Activated CD4-positive, alpha-beta memory T cell treated with anti-CD3 and anti-CD28 coated beads for 36 hours (primary cell): Measurements from ENCODE around the gene SIGLEC11. TPM values are rescaled to one million over a fixed set of nuclear protein-coding genes. Genes with fewer than 3 reads are reported as not detected.

Source experiments
- CTCF ChIA-PET: fragments of 350-600 bp; sonication (Branson Sonifier 250); formaldehyde crosslinking; loops from one replicate; lab custom pipeline; 2021; ENCODE audit warnings: antibody characterized with exemption, inconsistent platforms; lab: Charles Lee
- POLR2A ChIA-PET: fragments of 350-600 bp; sonication (Branson Sonifier 250); formaldehyde crosslinking; loops from one replicate; lab custom pipeline; 2021; ENCODE audit warnings: antibody characterized with exemption; lab: Charles Lee
- DNase-seq: peaks from one replicate; pipeline ENCODE4 v3.0.0-alpha.2; 2020
- H3K27ac Mint-ChIP-seq: one replicate; pipeline ENCODE4 v1.8.0; 2021; ENCODE audit warnings: mixed read lengths
- H3K27me3 Mint-ChIP-seq: one replicate; pipeline ENCODE4 v1.8.0; 2021; ENCODE audit warnings: mixed read lengths
- H3K36me3 Mint-ChIP-seq: one replicate; pipeline ENCODE4 v1.8.0; 2021; ENCODE audit warnings: mixed read lengths
- H3K4me1 Mint-ChIP-seq: one replicate; pipeline ENCODE4 v1.8.0; 2021; ENCODE audit warnings: low read depth, mixed read lengths
- H3K4me3 Mint-ChIP-seq: one replicate; pipeline ENCODE4 v1.8.0; 2021; ENCODE audit warnings: mild to moderate bottlenecking, mixed read lengths
- H3K9me3 Mint-ChIP-seq: one replicate; pipeline ENCODE4 v1.8.0; 2021; ENCODE audit warnings: mixed read lengths
- intact Hi-C: fragments of 100-400 bp; cut with micrococcal nuclease; formaldehyde crosslinking; loops from one replicate; pipeline ENCODE4 v1.15.1; 2023
- total RNA-seq, 2 experiments: library from RNA; stranded (reverse); gene quantifications; one replicate each; pipeline ENCODE4 v1.2.3, GENCODE V29; 2021

Gene SIGLEC11
- total RNA-seq, 2 experiments from 2014 or later: not detected

- no peaks in the 10 kb centered on the region for H3K27me3 Mint-ChIP-seq
- POLR2A ChIA-PET: no interaction called here
- no peak overlapping the region for H3K27ac Mint-ChIP-seq
- CTCF ChIA-PET: no interaction called here
- no peak overlapping the region for H3K4me3 Mint-ChIP-seq
- H3K36me3 Mint-ChIP-seq: peaks cover 39% of the 10 kb centered on the region
- peaks cover 13% of the 10 kb centered on the region for H3K4me1 Mint-ChIP-seq
- DNase-seq: no peak
- H3K9me3 Mint-ChIP-seq: no peaks in the 10 kb centered on the region
- intact Hi-C loops: no loop called here
These were observed 38.5 kb upstream of the SIGLEC11 start for GRCh38 chr19:49999371-50000010.

DNA sequence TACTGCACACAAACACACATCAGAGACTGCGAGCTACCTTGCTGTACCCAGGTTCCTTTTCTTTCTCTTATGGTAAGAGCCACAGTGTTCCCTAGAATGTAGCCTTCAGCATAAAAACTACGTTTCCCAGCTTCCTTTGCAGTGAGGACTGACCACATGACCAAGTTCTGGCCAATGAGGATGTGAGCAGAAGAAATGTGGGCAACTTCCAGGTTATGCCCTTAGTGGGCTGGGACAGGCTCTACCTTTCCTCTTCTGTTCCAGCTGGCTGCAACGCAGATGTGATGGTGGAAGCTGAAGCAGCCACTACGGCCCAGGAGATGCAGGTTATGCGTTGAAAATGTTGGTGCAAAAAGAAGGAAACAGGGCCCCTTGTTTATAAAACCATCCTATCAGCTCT lies 36.7 kb upstream of the SIGLEC11 start:
- no peaks in the 10 kb centered on the region for H3K4me1 Mint-ChIP-seq
- CTCF ChIA-PET: interaction anchor here (1.3 kb wide), 1 partner anchor 12 kb away, joined by 3 read pairs; no protein-coding TSS in a partner anchor
- H3K36me3 Mint-ChIP-seq: peaks cover 41% of the 10 kb centered on the region
- intact Hi-C loops: no loop called here
- POLR2A ChIA-PET: no interaction called here
- H3K9me3 Mint-ChIP-seq: no peaks in the 10 kb centered on the region
- no peaks in the 10 kb centered on the region for H3K27me3 Mint-ChIP-seq
- peak; percentile 31 for DNase-seq
- H3K4me3 Mint-ChIP-seq: no peak overlapping the region
- H3K27ac Mint-ChIP-seq: no peak overlapping the region

DNA sequence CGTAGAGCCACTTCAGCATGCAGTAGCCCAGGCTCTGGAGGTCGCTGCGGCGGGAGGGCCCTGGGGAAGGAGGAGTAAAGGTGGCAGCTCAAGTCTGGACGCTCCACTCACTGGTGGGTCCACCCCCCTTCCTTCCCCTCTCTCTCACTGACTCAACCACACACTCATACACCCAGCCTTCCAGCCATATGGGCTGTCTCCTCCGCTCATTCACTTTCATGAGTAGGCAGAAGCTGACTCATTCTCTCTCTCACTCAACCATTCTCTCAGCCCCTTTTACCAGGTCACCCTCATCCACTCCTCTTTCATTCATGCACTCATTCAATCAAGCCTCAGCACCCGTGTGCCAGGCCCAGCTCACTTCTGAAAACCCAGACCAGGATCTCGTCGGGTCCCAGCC lies 27.5 kb upstream of the SIGLEC11 start:
- intact Hi-C loops: loop anchor here (5.0 kb wide), 1 partner anchor 39 kb away; the partner anchor contains the start of genes VRK3 and ZNF473
- peak; percentile 58 for DNase-seq
- ChIA-PET POLR2A (no interaction called here), CTCF (interaction anchor here (1.1 to 14.1 kb wide), 2 partner anchors 50 to 159 kb away, joined by 4 to 114 read pairs; no protein-coding TSS in a partner anchor)
- Mint-ChIP-seq H3K4me1 (peaks cover 15% of the 10 kb centered on the region), H3K27me3 (no peaks in the 10 kb centered on the region), H3K27ac (no peak overlapping the region), H3K9me3 (no peaks in the 10 kb centered on the region), H3K36me3 (peaks cover 36% of the 10 kb centered on the region), H3K4me3 (no peak overlapping the region)

DNA sequence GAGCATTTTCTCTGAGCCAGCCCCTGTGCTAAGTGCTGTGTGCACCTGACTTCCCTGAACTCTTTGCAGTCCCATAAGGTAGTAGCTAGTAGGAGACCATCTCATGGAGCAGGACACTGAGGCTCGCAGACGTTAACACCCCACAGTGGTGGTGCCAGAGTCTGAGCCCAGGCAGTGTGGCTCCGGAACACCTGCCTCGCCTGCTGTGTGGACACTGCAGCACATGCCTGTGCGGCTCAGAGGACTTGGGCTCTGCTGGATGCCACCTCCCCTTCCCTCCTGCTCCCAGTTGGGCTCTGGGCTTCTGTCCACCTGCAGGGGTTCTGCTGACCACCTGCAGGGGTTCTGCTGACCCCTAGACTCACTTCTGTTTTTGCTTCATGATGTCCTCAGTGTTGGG lies 27.0 kb upstream of the SIGLEC11 start:
- Mint-ChIP-seq H3K36me3 (peaks cover 35% of the 10 kb centered on the region), H3K4me3 (no peak overlapping the region), H3K9me3 (no peaks in the 10 kb centered on the region), H3K27me3 (no peaks in the 10 kb centered on the region), H3K27ac (no peak overlapping the region), H3K4me1 (peaks cover 15% of the 10 kb centered on the region)
- DNase-seq: no peak
- intact Hi-C loops: loop anchor here (5.0 kb wide), 1 partner anchor 39 kb away; the partner anchor contains the start of genes VRK3 and ZNF473
- ChIA-PET CTCF (interaction anchor here (1.1 to 14.1 kb wide), 2 partner anchors 50 to 159 kb away, joined by 4 to 114 read pairs; no protein-coding TSS in a partner anchor), POLR2A (no interaction called here)

GRCh38 chr19:49987159-49987698 lies 26.3 kb upstream of the SIGLEC11 start:
- H3K4me3 Mint-ChIP-seq: no peak overlapping the region
- no peaks in the 10 kb centered on the region for H3K9me3 Mint-ChIP-seq
- CTCF ChIA-PET: interaction anchor here (0.6 to 14.1 kb wide), 3 partner anchors 49 to 271 kb away, joined by 3 to 114 read pairs (median 4); no protein-coding TSS in a partner anchor
- POLR2A ChIA-PET: no interaction called here
- H3K27me3 Mint-ChIP-seq: no peaks in the 10 kb centered on the region
- peaks cover 29% of the 10 kb centered on the region for H3K36me3 Mint-ChIP-seq
- no peak overlapping the region for H3K27ac Mint-ChIP-seq
- intact Hi-C loops: loop anchor here (5.0 kb wide), 1 partner anchor 40 kb away; the partner anchor contains the start of genes VRK3 and ZNF473
- peak; percentile 88 for DNase-seq
- peaks cover 15% of the 10 kb centered on the region for H3K4me1 Mint-ChIP-seq

DNA sequence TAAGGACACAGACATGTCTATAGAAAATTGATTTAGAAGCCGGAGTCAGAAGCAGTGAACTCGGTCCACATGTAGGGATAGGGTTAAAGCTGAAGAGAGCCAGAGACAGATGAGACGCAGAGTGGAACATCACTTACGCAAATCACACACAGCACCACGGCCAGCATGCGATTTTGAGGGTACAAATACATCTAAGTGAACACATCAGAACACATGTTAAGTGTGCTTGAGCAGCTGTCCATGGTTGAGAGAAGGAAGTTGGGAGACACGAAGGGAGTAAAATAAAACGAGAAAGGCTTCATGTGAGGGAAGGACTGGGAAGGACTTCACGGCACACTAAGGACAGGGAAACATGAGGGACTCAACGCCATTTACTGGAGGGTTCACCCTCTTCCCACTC lies 25.4 kb upstream of the SIGLEC11 start:
- intact Hi-C loops: loop anchor here (5.0 kb wide), 1 partner anchor 41 kb away; the partner anchor contains the start of genes VRK3 and ZNF473
- H3K27ac Mint-ChIP-seq: no peak overlapping the region
- no peaks in the 10 kb centered on the region for H3K9me3 Mint-ChIP-seq
- peaks cover 15% of the 10 kb centered on the region for H3K4me1 Mint-ChIP-seq
- ChIA-PET POLR2A (no interaction called here), CTCF (interaction anchor here (0.6 to 14.1 kb wide), 2 partner anchors 48 to 270 kb away, joined by 3 to 114 read pairs; no protein-coding TSS in a partner anchor)
- peaks cover 35% of the 10 kb centered on the region for H3K36me3 Mint-ChIP-seq
- H3K4me3 Mint-ChIP-seq: no peak overlapping the region
- DNase-seq: no peak
- H3K27me3 Mint-ChIP-seq: no peaks in the 10 kb centered on the region

GRCh38 chr19:49985871-49986270 lies 24.9 kb upstream of the SIGLEC11 start:
- H3K9me3 Mint-ChIP-seq: no peaks in the 10 kb centered on the region
- H3K4me1 Mint-ChIP-seq: peaks cover 15% of the 10 kb centered on the region
- intact Hi-C loops: loop anchor here (5.0 kb wide), 1 partner anchor 41 kb away; the partner anchor contains the start of genes VRK3 and ZNF473
- CTCF ChIA-PET: interaction anchor here (1.7 to 14.1 kb wide), 2 partner anchors 48 to 52 kb away, joined by 6 to 114 read pairs; no protein-coding TSS in a partner anchor
- no peak for DNase-seq
- POLR2A ChIA-PET: no interaction called here
- H3K27ac Mint-ChIP-seq: no peak overlapping the region
- no peak overlapping the region for H3K4me3 Mint-ChIP-seq
- no peaks in the 10 kb centered on the region for H3K27me3 Mint-ChIP-seq
- H3K36me3 Mint-ChIP-seq: peaks cover 35% of the 10 kb centered on the region

DNA sequence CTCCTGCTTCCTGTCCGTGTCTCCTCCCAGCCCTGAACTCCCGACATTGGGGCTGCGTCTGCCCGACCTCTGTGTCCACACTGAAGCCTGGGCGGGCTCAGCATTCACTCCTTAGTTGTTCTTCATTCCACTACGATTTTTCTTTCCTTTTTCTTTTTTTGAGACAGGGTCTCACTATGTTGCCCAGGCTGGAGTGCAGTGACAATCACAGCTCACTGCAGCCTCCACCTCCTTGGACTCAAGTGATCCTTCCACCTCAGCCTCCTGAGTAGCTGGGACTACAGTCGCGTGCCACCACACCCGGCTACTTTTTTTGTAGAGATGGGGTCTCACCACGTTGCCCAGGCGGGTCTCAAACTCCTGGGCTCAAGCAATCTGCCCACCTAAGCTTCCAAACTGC lies 23.5 kb upstream of the SIGLEC11 start:
- Mint-ChIP-seq H3K9me3 (no peaks in the 10 kb centered on the region), H3K4me3 (no peak overlapping the region), H3K36me3 (peaks cover 35% of the 10 kb centered on the region), H3K4me1 (peaks cover 15% of the 10 kb centered on the region), H3K27me3 (no peaks in the 10 kb centered on the region), H3K27ac (no peak overlapping the region)
- DNase-seq: no peak
- POLR2A ChIA-PET: no interaction called here
- intact Hi-C loops: no loop called here
- CTCF ChIA-PET: interaction anchor here (0.8 to 14.1 kb wide), 8 partner anchors 30 to 306 kb away, joined by 3 to 114 read pairs (median 4); no protein-coding TSS in a partner anchor

- ChIA-PET POLR2A (no interaction called here), CTCF (interaction anchor here (0.6 to 14.1 kb wide), 12 partner anchors 31 to 305 kb away, joined by 3 to 114 read pairs (median 4); partner anchors contain the start of gene ATF5)
- H3K27me3 Mint-ChIP-seq: no peaks in the 10 kb centered on the region
- no peak overlapping the region for H3K27ac Mint-ChIP-seq
- H3K4me3 Mint-ChIP-seq: no peak overlapping the region
- H3K4me1 Mint-ChIP-seq: peaks cover 10% of the 10 kb centered on the region
- H3K36me3 Mint-ChIP-seq: peaks cover 31% of the 10 kb centered on the region
- no peaks in the 10 kb centered on the region for H3K9me3 Mint-ChIP-seq
- intact Hi-C loops: loop anchor here (1.0 kb wide), 2 partner anchors 46 to 93 kb away; no protein-coding TSS in a partner anchor
- peak; percentile 86 for DNase-seq
These were observed 22.8 kb upstream of the SIGLEC11 start for GRCh38 chr19:49983645-49984229.

DNA sequence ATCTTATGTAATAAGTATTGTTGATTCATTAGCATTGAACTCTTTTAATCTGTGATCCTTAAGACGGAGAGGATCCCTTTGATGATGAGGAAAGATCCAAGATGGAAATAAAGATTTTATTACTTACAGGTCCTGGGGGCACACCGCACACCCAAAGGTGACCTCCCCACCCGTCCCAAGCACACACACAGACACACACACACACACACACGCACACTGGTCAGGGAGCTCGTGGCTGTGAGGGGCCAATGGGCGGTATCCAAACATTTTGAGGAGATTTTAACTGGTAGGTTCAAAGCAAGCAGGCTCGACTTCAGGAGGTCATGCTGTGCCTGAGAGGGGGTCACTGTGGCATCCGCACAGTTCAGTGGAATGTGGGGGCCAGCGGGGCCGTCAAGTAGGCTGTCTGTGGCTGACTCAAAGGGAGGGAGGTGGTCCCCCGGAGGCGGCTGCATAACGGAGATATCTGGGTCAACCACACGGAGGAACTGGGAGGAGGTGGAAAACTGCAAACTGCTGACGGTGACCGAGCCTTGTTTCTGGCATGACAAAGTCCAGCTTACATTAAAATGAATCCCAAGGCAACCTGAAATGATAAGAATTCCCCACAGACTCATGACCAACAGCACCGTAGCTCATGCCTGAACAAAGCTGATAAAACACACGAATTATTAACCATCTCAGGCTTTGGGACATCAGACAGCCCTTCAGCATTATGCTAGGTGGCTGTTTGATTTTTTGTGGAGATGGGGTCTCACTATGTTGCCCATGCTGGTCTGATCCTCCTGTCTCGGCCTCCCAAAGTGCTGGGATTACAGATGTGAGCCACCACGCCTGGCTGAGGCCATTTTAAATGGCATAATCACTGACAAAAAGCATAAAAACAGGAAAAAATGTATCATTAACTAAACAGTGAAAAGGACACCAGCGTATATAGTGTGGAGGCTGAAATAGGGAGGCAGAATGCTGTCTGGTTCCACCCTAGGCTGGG lies 20.9 kb upstream of the SIGLEC11 start:
- CTCF ChIA-PET: interaction anchor here (0.9 to 14.1 kb wide), 3 partner anchors 44 to 154 kb away, joined by 3 to 114 read pairs (median 3); no protein-coding TSS in a partner anchor
- Mint-ChIP-seq H3K4me1 (no peaks in the 10 kb centered on the region), H3K27me3 (no peaks in the 10 kb centered on the region), H3K36me3 (peaks cover 21% of the 10 kb centered on the region), H3K4me3 (no peak overlapping the region), H3K9me3 (no peaks in the 10 kb centered on the region), H3K27ac (no peak overlapping the region)
- no peak for DNase-seq
- intact Hi-C loops: no loop called here
- POLR2A ChIA-PET: no interaction called here

- POLR2A ChIA-PET: no interaction called here
- Mint-ChIP-seq H3K4me3 (no peak overlapping the region), H3K27ac (no peak overlapping the region), H3K9me3 (no peaks in the 10 kb centered on the region), H3K36me3 (peaks cover 13% of the 10 kb centered on the region), H3K4me1 (no peaks in the 10 kb centered on the region), H3K27me3 (no peaks in the 10 kb centered on the region)
- no peak for DNase-seq
- CTCF ChIA-PET: interaction anchor here (1.9 to 14.1 kb wide), 2 partner anchors 40 to 46 kb away, joined by 4 to 114 read pairs; no protein-coding TSS in a partner anchor
- intact Hi-C loops: no loop called here
These were observed 17.4 kb upstream of the SIGLEC11 start for GRCh38 chr19:49978324-49978723.
